Measurements from ENCODE around the gene MBP. TPM values are rescaled to one million over a fixed set of nuclear protein-coding genes. Genes with fewer than 3 reads are reported as not detected.
"Not testable (repeated sequence)": the region's sequence is repeated elsewhere in the genome, so short reads cannot be mapped to it uniquely, and the experiment has no call there.

The MBP gene
- total and polyA plus RNA-seq, 10 of the 15 experiments (the other 5 are each of a cell fraction or from before 2014, with no cell fraction given), result 12.2 to 67.8 (median 42.1) TPM

DNA sequence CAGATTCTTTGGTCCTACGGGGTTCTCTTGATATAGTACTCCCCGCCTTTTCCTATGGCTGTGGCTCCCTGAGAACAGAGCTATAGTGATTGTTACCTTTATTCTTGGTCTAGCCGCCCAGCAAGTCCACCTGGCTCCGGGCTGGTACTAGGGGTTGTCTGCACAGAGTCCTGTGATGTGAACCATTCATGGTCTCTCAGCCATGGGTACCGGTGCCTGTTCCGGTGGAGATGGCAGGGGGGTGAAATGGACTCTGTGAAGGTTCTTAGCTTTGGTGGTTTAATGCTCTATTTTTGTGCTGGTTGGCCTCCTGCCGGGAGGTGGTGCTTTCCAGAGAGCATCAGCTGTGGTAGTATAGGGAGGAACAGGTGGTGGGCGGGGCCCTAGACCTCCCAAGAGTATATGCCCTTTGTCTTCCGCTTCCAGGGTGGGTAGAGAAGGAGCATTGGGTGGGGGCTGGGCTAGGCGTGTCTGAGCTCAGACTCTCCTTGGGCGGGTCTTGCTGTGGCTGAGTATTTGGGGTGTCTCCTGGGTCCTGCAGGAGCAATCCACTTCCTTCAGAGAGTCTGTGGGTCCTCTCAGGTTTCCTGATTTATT, 166.9 kb downstream of the MBP start:
- Histone ChIP-seq H3K4me2 (ENCODE audit: control insufficient read depth, insufficient read depth) (peak overlapping the region; percentile 40), H3K4me1 (ENCODE audit: control insufficient read depth, insufficient read depth, low read length) (peaks cover 21% of the 10 kb centered on the region), H2AFZ (ENCODE audit: control insufficient read depth, low read depth, low read length) (peak overlapping the region; percentile 60), H3K79me2 (ENCODE audit: control insufficient read depth, insufficient read depth, low read length) (peaks cover 12% of the 10 kb centered on the region), H3K4me3 (peak overlapping the region; percentile 38; the same call in 1 of the 2 replicates), H3K27ac (ENCODE audit: control insufficient read depth, insufficient read depth) (peak overlapping the region; percentile 76)
- FAIRE-seq; H3K9ac ChIP-seq (ENCODE audit: control insufficient read depth, insufficient read depth, low read length); H3K9me3 ChIP-seq (replicated peaks; ENCODE audit: control insufficient read depth, insufficient read depth, low read length); BruUV-seq (replicated peaks); DNase-seq (ENCODE audit: low read depth, low spot score); in situ Hi-C loops (cut with MboI); H3K27me3 ChIP-seq (replicated peaks in 1 of 2; ENCODE audit: control insufficient read depth in 2 of 2, insufficient read depth in 2 of 2, low read length in 1 of 2); H4K20me1 ChIP-seq (ENCODE audit: control insufficient read depth, insufficient read depth); H3K36me3 ChIP-seq (ENCODE audit: control insufficient read depth in 2 of 2, insufficient read depth in 2 of 2, low read length in 1 of 2): not testable (repeated sequence)
- intact Hi-C loops (cut with micrococcal nuclease; ENCODE audit: unreplicated experiment), result loop anchor here (2.0 kb wide), 1 partner anchor 15 kb away; no protein-coding TSS in a partner anchor
- 6% methylated on average over 11 of the region's 11 CpGs for WGBS (ENCODE audit: insufficient coverage, insufficient replicate concordance, low lambda C conversion rate, missing lambda C conversion rate)
- POLR2A ChIA-PET, result interaction anchor here (1.0 to 1.8 kb wide), 5 partner anchors 10 to 477 kb away, joined by 3 to 5 read pairs (median 3); no protein-coding TSS in a partner anchor
- RAD21 ChIA-PET (ENCODE audit: unreplicated experiment), result interaction anchor here (0.8 to 5.1 kb wide), 7 partner anchors 9 to 159 kb away, joined by 3 to 70 read pairs (median 4); no protein-coding TSS in a partner anchor
- CTCF ChIA-PET, result interaction anchor here (0.6 to 15.3 kb wide), 8 partner anchors 14 to 162 kb away, joined by 3 to 208 read pairs (median 5); no protein-coding TSS in a partner anchor
- TF ChIP-seq NR2C1 (IDR thresholded peaks at IDR 0.05) (peak; percentile 39; the same call in 1 of the 2 replicates), EED (IDR thresholded peaks at IDR 0.05; ENCODE audit: low read depth) (peak; percentile 34; the same call in 1 of the 2 replicates), MEF2B (IDR thresholded peaks at IDR 0.05; ENCODE audit: partially characterized antibody, poor library complexity, severe bottlenecking) (peak; percentile 73), TCF12 (IDR thresholded peaks at IDR 0.05; ENCODE audit: low read depth, low read length) (0 out of 2 replicates have a peak, but pooled peaks have one; percentile 12), MTA2 (IDR thresholded peaks at IDR 0.05; ENCODE audit: low read depth) (0 out of 2 replicates have a peak, but pooled peaks have one; percentile 10)
- SMC1A ChIA-PET (ENCODE audit: uncharacterized antibody, unreplicated experiment), result interaction anchor here (0.8 to 9.8 kb wide), 12 partner anchors 14 to 165 kb away, joined by 3 to 140 read pairs (median 4); no protein-coding TSS in a partner anchor
- ATAC-seq, result peak; percentile 86

Measured in GM12878 (cell line).